Adrenal gland (tissue), 12 donors: Measurements from ENCODE around the gene PPP2R3B. TPM values are rescaled to one million over a fixed set of nuclear protein-coding genes. Genes with fewer than 3 reads are reported as not detected.

Experiments
- DNase-seq, 7 donors: peaks; one replicate each; pipeline ENCODE4 v3.0.0-alpha.2; 2019 to 2020
- H3K27ac ChIP-seq, 5 donors: fragments of 200-600 bp; sonication (generic) in 4 of 5; 1 replicate in 3 of 5; 2 replicates in 2 of 5; pipeline versions ENCODE4 v1.5.1 to v1.8.0; 2016 to 2020; ENCODE audit warnings: mild to moderate bottlenecking in 1 of 5
- H3K27me3 ChIP-seq: fragments of 200-600 bp; 2 replicates; pipeline ENCODE4 v1.8.0; 2021
- H3K36me3 ChIP-seq, 2 donors: fragments of 200-600 bp; replicated peaks in 1 of 2; 1 replicate in 1 of 2; 2 replicates in 1 of 2; pipeline versions ENCODE4 v1.5.1 to v1.8.0; 2018 to 2022
- H3K4me1 ChIP-seq, 2 donors: fragments of 200-600 bp; replicated peaks in 1 of 2; 1 replicate in 1 of 2; 2 replicates in 1 of 2; pipeline versions ENCODE4 v1.5.1 to v1.8.0; 2018 to 2021
- H3K4me3 ChIP-seq, 4 donors: fragments of 200-600 bp; sonication (generic) in 3 of 4; one replicate each; pipeline ENCODE4 v1.5.1; 2016 to 2018
- H3K9me3 ChIP-seq, 3 donors: fragments of 200-600 bp; sonication (generic) in 1 of 3; replicated peaks in 1 of 3; 1 replicate in 2 of 3; 2 replicates in 1 of 3; pipeline versions ENCODE4 v1.5.1 to v1.8.0; 2016 to 2021
- CTCF ChIP-seq, 6 experiments: fragments of 450-650 bp in 4 of 6; fragments of 200-600 bp in 2 of 6; sonication (generic) in 1 of 6; IDR thresholded peaks; 1 replicate in 5 of 6; 2 replicates in 1 of 6; pipeline versions ENCODE4 v1.5.1 to v1.8.0; 2016 to 2021; ENCODE audit warnings: antibody characterized with exemption in 6 of 6, mild to moderate bottlenecking in 2 of 6, moderate library complexity in 1 of 6
- POLR2A ChIP-seq, 2 donors: fragments of 450-650 bp; IDR thresholded peaks; one replicate each; pipeline ENCODE4 v1.6.1; 2017; ENCODE audit warnings: antibody characterized with exemption in 2 of 2, mild to moderate bottlenecking in 2 of 2, moderate library complexity in 1 of 2
- WGBS, 4 donors: extraction: QIAGEN DNeasy Blood & Tissue Kit in 2 of 4; methylation state at CpG; one replicate each; pipeline versions ENCODE4 v1.1.5 to v1.1.7; 2013 to 2017; 5-methylcytosine and 5-hydroxymethylcytosine counted together
- intact Hi-C, 2 donors: fragments of 100-400 bp; cut with DNase I; formaldehyde crosslinking; loops; one replicate each; pipeline versions ENCODE4 v1.14.1 to v1.15.0; 2022 to 2023
- polyA plus RNA-seq, 3 donors: library from polyadenylated mRNA; stranded (reverse); fragments of 200-250 nt in 2 of 3; fragments of 350-450 nt in 1 of 3; fragmentation: Illumina TruSeq in 1 of 3; extraction: RNeasy Lipid Tissue Mini Kit (QIAGEN cat#74804) in 1 of 3; gene quantifications; one replicate each; pipeline ENCODE4 v1.2.3, GENCODE V29; 2013 to 2014
- total RNA-seq, 9 donors: library from RNA; depleted of rRNA in 4 of 9; stranded (reverse); fragments of >200 nt in 4 of 9; fragments of 120-200 nt in 1 of 9; fragmentation: NEBNext Ultra II Directional in 1 of 9; extraction: Animal tissue kit (Norgen Biotek cat#: 25700) in 1 of 9; gene quantifications; one replicate each; pipeline versions ENCODE4 v1.1.0 to v1.2.4, GENCODE V29; 2013 to 2023
- donor health status: healthy with polysubstance abuse.
- donor health status: Bipolar disorder and iron deficiency.
- donor health status: DM: yes; HTN: yes; CAD: no.
- donor health status: DM: no; HTN: no; CAD: no.
- donor health status: DM: no; HTN: no; CAD: no.
- donor health status: DM: yes; HTN: yes; CAD: no.

PPP2R3B gene
- total and polyA plus RNA-seq, 12 donors = 2.1 to 112 (median 14.2) TPM

- Histone ChIP-seq H3K36me3 (peaks cover 0 to 29% of the 10 kb centered on the region in 2 donors), H3K4me1 (peaks cover 12 to 15% of the 10 kb centered on the region in 2 donors), H3K27ac (no peak overlapping the region), H3K27me3 (no peaks in the 10 kb centered on the region), H3K9me3 (no peaks in the 10 kb centered on the region), H3K4me3 (no peak overlapping the region)
- 93 to 95% (median 94%) methylated on average over 22 to 50 of the region's 50 CpGs for whole genome bisulfite sequencing, 4 donors
- intact Hi-C loops = no loop called here
- TF ChIP-seq POLR2A (IDR thresholded peaks at IDR 0.05) (no peak), CTCF (IDR thresholded peaks at IDR 0.05) (no peak)
- DNase-seq = peak in 1 of 7 donors; percentile 24
These were observed 70.1 kb downstream of the PPP2R3B start for GRCh38 chrX:316351-317325.

- WGBS, 4 donors = 90 to 92% (median 91%) methylated on average over 23 to 51 of the region's 51 CpGs
- intact Hi-C loops = no loop called here
- Histone ChIP-seq H3K27ac (no peak overlapping the region), H3K9me3 (no peaks in the 10 kb centered on the region), H3K4me1 (peaks cover 5 to 9% of the 10 kb centered on the region in 2 donors), H3K4me3 (no peak overlapping the region), H3K27me3 (no peaks in the 10 kb centered on the region), H3K36me3 (peaks cover 0 to 39% of the 10 kb centered on the region in 2 donors)
- peak in 1 of 7 donors; percentile 15 for DNase-seq
- no peak for TF ChIP-seq CTCF (IDR thresholded peaks at IDR 0.05)
- TF ChIP-seq POLR2A (IDR thresholded peaks at IDR 0.05) = no peak
These were observed 71.7 kb downstream of the PPP2R3B start for GRCh38 chrX:314781-315595.

- Histone ChIP-seq H3K4me1 (peaks cover 0 to 3% of the 10 kb centered on the region in 2 donors), H3K36me3 (peaks cover 0 to 39% of the 10 kb centered on the region in 2 donors), H3K9me3 (no peaks in the 10 kb centered on the region), H3K4me3 (no peak overlapping the region), H3K27me3 (no peaks in the 10 kb centered on the region), H3K27ac (no peak overlapping the region)
- DNase-seq = peak in 1 of 7 donors; percentile 5
- TF ChIP-seq POLR2A (IDR thresholded peaks at IDR 0.05) (no peak), CTCF (IDR thresholded peaks at IDR 0.05) (no peak)
- intact Hi-C loops = no loop called here
- 96 to 98% (median 97%) methylated on average over 10 to 34 of the region's 34 CpGs for WGBS, 4 donors
These were observed 72.7 kb downstream of the PPP2R3B start for GRCh38 chrX:314049-314448.

- H3K27me3 ChIP-seq = no peaks in the 10 kb centered on the region
- no peaks in the 10 kb centered on the region for H3K9me3 ChIP-seq
- 92 to 98% (median 96%) methylated on average over 8 of the region's 8 CpGs for WGBS, 4 donors
- peaks cover 0 to 39% of the 10 kb centered on the region in 2 donors for H3K36me3 ChIP-seq
- TF ChIP-seq POLR2A (IDR thresholded peaks at IDR 0.05) = no peak
- TF ChIP-seq CTCF (IDR thresholded peaks at IDR 0.05) = no peak
- no peak overlapping the region for H3K4me3 ChIP-seq
- peaks cover 0 to 3% of the 10 kb centered on the region in 2 donors for H3K4me1 ChIP-seq
- H3K27ac ChIP-seq = no peak overlapping the region
- no peak for DNase-seq
- intact Hi-C loops = no loop called here
These were observed 73.2 kb downstream of the PPP2R3B start for GRCh38 chrX:313546-313945.
